HG03571 (cell line): ENCODE measurements around the gene SLFN12L.
"Not testable (repeated sequence)": the region's sequence is repeated elsewhere in the genome, so short reads cannot be mapped to it uniquely, and the experiment has no call there.

Source experiments
- ATAC-seq: cut with Tn5 transposase; IDR thresholded peaks from one replicate; pipeline ENCODE4 v1.9.1; 2021; ENCODE audit not compliant: unreplicated experiment

The SLFN12L gene

DNA sequence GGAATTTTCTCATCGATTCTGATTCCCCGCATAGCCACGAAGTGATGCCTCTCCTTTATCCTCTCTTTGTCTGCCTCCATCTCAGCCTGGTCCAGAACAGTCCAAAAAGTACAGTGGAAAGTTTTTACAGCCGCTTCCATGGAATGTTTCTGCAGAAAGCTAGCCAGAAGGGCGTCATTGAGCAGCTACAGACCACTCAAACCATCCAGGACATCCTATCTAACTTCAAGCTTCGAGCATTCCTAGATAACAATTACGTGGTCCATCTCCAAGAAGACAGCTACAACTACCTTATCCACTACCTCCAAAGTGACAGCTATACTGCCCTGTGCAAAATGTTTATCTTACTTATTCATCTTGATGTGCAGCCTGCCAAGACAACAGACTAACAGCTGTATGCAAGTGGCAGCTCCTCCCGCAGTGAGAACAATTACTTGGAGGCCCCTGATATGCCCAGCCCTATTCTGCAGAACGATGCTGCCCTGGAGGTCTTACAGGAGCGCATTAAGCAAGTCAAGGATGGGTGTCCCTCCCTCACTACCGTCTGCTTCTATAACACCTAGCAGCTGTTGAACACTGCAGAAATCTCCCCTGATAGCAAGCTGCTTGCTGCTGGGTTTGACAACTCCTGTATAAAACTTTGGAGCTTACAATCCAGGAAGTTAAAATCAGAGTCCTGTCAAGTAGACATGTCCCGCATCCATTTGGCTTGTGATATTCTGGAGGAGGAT lies 38.9 kb downstream of the SLFN12L start:
- ATAC-seq: no peak

DNA sequence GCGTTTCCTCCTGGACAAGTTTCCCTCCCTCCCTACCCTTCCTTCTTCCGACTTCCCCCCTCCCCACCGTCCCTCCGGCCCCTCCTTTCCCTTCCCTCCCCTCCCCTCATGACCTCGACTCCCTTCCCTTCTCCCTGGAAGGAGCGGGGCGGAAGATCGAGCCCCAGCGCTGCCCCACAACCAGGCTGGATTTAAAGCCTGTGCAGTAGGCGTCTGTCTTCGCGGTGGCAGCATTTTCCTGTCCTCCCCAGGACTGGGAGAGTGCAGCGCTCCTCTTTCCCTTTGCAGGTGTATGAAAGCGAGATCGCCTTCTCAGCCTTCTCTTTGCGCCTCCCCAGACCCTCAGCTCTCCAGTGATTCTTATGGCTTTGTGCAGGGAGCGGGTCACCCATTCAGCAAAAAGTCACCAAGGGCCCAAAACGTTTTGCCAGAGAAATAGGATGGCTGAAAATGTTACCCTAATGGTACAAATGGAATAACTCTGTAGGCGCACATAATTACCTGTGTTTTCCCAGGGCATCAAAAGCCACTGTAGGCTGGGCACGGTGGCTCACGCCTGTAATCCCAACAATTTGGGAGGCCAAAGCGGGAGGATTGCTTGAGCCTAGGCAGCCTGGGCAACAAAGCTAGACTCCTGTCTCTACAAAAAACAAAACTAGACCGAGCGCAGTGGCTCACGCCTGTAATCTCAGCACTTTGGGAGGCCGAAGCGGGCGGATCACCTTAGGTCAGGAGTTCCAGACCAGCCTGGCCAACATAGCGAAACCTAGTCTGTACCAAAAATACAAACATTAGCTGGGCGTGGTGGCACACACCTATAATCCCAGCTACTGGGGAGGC lies 40.8 kb downstream of the SLFN12L start:
- ATAC-seq: no peak

DNA sequence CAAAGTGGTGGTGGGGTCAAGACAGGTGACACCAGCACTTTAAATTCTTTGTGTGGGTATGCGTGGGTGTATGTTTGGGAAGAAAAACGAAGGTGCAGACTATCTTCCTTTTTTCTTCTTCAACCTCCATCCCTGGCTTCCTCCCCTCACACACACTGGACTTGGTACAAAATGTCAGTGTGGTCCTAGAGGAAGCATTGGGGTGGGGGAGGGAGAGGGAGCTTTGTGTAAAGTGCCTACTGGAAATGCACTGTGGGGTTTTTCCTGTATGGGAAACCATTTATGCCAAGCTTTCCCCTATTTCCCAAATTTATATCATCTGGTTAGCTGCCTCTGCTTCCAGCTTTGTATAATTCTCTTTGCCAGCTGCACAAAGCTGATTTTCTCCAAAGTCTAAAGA lies 44.4 kb downstream of the SLFN12L start:
- ATAC-seq: no peak

DNA sequence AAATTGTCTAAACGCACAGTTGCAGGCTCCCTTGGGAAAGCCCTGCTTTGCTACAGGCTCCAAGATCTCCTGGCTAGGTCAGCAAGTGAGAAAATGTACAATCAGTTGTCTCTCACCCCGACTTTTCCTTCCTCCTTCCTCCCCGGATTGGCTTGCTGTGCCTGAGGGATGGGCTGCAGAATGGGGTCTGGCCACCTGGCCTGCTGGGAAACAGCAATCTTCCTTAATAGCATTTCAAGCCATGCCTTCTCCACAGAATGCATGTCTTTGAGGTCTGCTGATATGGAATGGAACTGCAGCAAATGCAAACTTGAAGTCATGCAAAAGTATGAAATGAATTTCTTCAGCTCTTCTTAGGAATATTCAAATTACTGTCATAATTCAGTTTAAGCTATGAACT lies 46.1 kb downstream of the SLFN12L start:
- ATAC-seq: no peak

DNA sequence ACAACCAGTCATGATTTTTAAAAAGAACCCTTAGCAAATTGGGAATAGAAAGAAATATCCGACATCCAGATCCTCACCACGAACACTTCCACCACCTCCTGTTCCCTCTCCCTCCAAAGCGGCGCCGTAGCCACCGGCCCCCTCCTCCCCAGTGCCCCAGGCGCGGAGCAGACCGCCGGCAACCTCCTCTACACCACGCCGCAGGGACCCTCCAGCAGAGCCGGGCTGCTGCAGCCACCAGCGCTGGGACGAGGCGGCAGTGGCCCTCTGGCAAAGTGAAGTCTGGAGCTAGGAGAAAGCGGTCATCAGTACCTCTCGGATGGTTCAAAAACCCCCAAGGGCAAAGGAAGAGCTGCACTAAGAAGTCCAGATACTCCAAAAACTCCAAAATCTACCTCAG lies 47.5 kb downstream of the SLFN12L start:
- no peak for ATAC-seq

DNA sequence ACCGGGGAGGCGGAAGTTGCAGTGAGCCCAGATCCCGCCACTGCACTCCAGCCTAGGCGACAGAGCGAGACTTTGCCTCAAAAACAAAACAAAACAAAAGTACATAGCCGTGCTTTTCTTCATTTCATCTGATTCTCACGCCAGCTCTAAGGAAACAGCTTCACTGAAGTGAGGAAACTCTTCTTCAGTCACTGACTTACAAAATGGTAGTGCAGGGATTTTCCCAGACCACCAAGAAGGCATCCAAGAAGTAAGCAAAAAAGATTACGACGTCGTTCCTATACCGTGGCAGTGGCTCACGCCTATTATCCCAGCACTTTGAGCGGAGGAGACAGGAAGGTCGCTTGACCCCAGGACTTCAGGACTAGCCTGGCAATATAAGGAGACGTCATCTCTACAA lies 48.5 kb downstream of the SLFN12L start:
- no peak for ATAC-seq

DNA sequence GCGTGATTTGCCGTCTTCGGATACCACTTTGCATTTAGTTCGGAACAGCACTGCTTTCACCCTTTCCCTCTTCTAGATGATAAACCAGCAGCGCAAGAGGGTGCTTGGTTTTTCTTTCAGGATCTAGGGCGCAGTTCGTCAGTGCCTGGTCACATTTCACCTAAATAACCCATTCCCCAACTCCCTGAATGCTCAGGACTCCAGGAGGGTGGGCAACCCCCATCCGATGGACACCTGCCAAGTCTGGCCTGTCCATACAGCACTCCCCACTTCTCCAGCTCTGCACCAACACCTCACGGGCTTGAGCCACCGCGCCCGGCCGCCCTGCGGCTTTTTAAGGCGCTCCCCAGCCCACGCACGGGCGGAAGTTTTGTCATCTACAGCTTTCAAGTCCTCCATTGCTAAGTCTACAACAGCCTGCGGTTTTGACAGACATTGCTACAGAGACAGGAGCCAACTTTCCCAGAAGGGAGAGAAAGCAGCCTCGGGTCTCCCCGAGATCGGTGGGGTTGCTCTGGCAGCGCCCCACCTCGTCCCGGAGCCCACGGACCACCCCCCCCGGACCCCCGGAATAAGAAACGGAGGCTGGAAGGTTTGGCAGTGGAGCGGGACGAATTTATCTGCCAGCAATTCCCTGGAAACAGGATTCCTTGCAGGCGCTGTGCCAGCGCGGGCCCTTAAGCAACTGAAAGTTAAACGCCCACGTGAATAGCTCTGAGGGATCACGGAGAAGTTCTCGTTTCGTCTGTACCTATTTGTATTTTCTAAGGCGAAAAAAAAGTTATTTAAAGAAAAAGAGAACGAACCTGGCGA lies 50.4 kb downstream of the SLFN12L start:
- no peak for ATAC-seq

DNA sequence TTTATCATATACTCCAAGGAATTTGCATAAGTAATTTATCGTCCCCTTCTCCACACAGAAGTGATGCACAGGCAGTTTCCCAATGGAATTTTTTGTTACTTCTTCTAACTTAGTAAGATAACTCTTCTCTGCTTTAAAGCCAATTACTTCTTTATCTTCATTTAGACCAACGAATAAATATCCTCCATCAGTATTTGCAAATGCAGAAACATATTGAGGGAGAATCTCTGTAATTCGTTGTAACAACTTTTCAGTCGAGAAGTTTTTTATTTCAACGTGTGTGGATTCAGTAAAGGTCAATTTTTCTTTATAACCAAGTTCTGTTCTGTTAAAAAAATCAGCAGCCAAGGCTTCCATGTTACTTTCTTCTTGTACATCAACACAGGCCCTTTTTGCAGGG lies 58.2 kb downstream of the SLFN12L start:
- no peak for ATAC-seq

DNA sequence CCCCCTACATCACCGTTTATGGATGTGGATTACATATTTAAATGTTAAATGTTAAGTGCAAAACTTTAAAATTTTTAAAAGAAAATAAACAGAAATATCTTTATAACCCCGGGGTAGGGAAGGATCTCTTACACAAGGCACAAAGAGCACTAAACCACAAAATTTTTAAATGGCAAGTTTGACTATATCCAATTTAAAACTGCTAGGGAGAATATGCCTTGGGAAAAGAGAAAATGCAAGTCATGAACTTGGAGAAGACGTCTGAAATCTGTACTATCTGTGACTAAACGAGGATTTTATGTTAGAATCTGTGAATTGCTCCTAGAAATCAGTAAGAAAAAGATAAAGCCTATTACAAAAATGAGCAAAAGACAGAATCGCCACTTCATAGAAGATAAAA lies 60.2 kb downstream of the SLFN12L start:
- no peak for ATAC-seq

DNA sequence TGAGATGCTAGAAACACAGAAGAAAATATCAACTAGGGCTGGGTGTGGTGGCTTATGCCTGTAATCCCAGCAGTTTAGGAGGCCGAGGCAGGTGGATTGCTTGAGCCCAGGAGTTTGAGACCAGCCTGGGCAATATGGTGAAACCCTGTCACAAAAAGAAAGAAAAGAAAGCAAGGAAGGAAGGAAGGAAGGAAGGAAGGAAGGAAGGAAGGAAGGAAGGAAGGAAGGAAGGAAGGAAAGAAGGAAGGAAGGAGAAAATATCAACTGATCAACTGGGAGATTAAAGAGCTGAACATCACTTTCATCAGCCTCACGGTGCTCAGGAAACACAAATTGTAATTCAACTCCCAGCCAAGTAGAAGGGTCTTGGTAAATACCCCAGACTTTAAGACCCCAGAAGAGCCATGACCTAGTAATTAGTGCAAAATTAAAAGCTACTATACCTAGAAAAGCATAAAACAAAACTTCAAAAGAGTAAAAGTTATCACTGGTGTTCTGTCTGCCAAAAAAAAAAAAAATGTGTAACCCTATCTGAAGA lies 61.1 kb downstream of the SLFN12L start:
- ATAC-seq: no peak

DNA sequence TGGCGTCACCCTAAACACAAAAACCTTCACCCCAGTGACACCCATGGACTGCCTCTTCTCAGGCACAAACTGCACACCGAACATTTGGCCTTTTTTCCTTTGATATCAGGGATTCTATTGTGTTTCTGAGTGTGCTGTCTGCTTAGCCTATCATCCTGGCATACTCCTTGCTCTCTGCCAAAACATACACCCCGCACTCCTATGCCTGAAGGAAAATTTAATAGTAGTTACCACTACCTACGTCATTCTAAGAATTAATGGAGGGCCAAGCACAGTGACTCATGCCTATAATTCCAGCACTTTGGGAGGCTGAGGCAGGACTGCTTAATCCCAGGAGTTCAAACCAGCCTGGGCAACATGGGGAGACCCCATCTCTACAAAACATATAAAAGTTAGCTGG lies 69.0 kb downstream of the SLFN12L start:
- ATAC-seq: no peak

DNA sequence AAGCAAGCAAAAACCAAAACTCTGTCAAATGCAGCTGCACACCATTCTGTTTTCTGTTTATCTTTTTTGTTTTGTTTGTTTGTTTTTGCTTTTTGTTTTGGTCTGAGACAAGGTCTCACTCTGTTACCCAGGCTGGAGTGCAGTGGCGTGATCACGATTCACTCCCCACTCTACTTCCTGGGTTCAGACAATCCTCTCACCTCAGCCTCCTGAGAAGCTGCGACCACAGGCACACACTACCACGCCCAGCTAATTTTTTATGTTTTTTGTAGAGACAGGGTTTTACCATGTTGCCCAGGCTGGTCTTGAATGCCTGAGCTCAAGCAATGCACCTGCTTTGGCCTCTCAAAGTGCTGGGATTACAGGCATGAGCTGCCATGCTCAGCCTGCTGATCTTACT lies 69.7 kb downstream of the SLFN12L start:
- no peak for ATAC-seq

DNA sequence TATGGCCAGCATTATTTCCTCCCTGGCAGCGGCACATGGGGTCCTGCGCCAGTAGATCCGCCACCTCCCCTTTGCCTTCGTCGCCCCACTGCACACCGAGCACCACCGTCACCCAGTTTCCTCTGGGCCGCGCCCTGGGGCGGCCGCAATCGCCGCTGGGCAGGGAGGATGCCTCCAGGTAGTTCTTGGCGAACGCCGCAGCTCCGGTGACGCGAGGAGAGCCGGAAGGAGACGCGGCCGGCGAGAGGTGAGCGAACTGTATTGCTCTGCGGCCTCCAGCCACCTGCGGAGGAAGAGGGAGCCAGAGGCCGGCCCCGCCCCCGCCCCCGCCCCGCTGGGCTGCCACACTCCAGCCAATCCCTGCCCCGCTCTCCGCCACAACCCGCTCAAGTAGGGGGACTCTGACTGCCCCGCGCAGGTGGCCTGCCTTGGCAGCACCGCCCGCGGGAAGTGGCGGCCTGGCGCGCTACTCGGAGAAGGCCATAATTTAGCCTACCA lies 77.1 kb downstream of the SLFN12L start:
- peak; percentile 74 for ATAC-seq

DNA sequence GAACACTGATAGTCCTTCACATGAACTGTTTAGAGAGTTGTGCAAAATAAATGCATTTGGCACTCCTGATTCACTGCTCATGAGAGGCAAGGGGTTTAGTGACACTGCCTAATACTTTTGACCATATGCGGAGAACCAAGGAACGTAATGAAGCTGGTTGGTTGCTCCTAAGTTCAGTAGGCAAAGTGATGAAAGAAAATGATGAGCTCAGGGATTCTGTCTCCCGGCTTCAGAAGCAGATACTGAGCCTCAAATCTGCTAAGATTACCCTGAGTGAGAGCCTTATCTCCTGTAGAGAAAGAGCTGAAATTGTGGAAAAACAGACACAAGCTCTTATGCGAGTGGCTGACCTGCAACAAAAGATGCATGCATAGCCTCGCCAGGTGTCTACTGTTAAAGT lies 83.4 kb downstream of the SLFN12L start:
- ATAC-seq: not testable (repeated sequence)

DNA sequence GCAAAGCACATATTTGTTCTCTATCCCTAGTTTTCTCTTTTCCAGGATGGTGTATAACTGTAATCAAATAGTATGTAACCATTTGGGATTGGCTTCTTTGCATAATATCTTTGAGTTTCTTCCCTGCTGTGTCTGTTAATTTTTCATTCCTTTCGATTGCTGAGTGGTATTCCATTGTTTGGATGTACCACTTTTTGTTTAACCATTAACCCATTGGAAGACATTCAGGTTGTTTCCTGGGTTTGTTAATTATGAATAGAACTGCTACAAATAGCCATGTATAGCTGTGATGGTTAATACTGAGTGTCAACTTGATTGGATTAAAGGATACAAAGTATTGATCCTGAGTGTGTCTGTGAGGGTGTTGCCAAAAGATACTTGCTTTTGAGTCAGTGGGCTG lies 84.3 kb downstream of the SLFN12L start:
- ATAC-seq: no peak

DNA sequence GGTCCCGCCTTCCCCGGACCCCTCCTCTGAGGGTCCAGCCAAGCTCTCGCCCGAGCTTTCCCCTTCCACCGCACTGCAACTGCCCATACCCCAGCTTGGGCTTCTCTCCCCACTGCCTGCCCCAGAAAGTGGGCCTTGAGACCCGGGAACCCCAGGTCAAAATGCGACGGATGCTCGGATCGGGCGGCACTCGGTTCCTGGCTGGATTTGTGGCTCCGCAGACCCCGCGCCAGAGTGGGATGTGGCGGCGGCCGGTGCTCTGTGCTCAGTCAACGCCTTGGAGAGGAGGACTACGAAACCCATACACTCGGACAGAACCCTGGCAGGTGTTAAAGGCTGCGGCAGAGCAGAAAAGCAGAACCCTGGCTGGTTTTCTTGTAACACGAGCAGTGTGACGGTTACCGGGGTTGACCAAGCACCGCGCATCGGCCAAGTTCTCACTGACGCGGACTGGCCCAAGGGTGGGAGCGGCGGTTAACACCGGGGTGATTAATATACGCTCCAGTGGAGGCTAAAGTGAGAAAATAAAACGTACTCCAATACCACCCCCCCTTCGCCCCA lies 88.0 kb downstream of the SLFN12L start:
- peak; percentile 53 for ATAC-seq

DNA sequence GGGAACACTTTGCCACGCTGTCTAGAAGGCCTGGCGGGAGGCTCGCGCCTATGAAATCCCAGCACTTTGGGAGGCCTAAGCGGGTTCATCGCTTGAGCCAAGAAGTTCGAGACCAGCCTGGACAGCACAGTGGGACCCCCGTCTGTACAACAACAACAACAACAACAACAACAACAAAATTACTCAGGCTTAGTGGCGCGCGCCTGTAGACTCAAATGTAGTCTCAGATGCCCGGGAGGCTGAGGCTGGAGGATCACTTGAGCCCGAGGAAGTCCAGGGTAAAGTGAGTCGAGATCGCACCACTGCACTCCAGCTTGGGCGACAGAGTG lies 88.6 kb downstream of the SLFN12L start:
- ATAC-seq: no peak

DNA sequence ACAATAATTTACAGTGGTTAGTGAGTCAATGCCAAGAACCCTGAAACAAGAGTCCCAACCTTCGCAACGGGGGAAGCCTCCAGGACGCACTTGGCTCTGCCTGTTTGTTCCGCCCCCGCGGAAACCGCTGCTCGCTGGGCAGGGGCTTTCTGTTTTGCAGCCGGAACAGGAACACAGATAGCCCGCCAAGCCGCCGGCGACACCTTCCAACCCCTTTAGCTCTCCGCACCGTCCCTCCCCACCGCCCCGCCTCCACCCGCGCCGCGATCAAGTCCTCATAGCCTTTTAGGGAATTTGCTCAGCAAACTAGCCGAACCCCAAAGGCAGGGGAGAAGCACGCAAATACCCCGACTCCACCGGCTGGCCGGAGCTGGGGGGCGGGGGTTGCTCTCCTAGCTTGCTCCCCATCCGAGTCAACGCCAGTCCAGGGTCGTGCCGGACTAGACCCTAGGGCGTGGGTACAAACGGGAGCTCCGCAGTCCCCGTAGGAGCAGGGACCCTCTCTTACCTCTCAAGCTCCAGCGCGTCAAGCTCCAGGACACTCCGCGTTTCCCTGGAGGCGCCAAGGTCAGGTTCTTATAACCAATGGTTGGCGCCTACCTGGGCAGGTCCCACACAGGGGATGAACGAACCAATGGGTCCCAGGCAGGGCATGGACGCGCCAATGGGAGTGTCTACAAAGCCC lies 89.1 kb downstream of the SLFN12L start, which contains the start of gene SLFN13:
Gene SLFN13, minus strand, starts transcription at position 553 of the 685 bp plus-strand sequence. CDS start 3,086 bp downstream, outside the sequence.
- ATAC-seq: peak; percentile 62

DNA sequence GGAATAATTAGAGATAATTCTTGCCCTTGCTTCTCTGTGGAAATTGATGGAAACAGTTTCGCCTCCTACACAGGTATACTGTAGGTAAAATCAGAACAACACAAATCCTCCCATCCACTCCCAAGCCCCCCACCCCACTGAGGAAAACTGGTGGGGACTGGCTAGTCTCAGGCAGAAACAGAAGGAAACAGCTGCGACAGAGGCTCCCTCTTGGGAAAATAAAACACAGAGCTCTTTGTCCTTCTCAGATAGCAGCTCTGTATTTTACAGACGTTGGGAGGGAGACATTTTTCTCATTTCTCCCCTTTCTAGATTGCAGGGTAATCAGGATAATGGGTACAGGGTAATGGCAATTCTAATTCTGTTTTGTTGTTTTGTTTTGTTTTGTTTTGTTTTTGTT lies 90.0 kb downstream of the SLFN12L start:
- no peak for ATAC-seq

DNA sequence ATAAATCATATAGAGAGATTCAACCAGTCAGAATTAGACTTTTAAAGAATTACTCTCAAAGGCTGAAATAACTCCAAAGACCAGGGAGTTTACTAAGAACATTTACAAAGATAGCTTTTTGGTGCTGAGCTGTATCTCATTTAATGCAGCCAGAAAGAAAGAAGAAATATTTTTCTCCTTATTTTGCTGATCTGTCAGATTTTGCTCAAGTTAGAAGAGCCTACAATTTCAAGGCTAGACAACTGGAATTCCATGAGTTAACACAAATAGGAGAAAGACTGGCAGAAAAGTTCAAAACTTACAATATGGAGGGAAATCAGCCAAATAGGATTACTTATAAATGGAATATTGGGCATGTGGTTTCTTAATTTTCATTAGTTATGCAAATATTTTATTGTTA lies 99.0 kb downstream of the SLFN12L start:
- ATAC-seq: no peak
